HG03575 (cell line): ENCODE results near the gene NRGN.

Source experiments
- ATAC-seq: cut with Tn5 transposase; IDR thresholded peaks from one replicate; pipeline ENCODE4 v1.9.1; 2021; ENCODE audit not compliant: unreplicated experiment, insufficient number of reproducible peaks, low FRiP score; ENCODE audit errors: extremely low read depth

NRGN gene

DNA sequence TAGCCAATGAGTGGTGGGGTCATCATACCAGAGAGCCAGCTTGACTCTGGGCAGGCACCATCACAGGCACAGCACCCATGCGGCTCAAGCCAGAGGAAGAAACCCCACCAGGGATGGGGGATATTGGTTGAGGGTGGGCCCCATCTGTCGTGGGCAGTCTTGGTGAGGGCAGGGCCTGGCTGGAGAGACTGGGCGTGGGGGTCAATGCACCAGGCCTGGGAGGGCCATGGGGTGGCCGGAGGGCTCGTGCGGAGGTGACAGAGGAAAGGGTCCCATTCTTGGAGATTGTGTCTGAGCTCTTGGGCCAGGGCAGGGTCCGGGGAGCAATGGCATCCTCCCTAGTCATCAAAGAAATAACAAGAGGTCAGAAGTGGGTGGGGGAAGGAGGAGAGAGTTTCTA, 13.9 kb downstream of the NRGN start:
- ATAC-seq: no peak

DNA sequence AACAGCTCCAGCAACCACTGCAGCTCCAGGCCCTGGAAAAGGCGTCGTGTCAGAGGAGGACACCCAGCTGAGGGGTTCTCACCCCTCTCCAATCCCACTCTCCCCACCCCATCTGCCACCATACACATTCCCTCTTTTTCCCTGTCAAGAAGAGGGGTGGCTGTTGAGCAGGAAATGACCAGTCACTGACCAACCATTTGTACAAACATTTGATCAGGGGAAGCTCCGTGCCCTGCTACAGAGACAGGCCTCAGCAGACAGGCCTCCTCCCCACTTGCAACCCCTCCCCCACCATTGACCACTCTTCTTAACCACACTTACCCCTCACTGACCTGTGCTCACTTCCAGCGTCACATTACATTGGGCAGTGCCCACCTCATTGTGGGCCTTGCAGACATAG, 14.6 kb downstream of the NRGN start:
- no peak for ATAC-seq

DNA sequence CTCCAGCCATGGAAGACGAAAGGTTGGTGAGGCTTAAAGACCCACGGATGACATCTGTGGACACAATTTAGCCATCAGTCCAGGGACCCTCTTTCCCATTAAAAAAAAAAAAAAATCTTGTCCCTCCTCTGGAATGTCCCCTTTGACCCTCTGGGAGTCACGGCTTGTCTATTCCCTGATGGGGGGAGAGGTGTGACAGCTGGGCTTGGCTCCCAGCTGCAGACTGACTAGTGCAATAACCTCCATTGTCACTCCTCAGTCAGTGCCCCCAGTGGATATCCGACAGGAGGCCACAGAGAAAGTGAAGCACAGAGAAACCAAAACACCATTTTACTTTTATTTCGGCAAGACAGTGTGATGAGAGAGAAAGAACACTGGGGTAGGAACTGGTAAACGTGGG, 15.0 kb downstream of the NRGN start:
- no peak for ATAC-seq

DNA sequence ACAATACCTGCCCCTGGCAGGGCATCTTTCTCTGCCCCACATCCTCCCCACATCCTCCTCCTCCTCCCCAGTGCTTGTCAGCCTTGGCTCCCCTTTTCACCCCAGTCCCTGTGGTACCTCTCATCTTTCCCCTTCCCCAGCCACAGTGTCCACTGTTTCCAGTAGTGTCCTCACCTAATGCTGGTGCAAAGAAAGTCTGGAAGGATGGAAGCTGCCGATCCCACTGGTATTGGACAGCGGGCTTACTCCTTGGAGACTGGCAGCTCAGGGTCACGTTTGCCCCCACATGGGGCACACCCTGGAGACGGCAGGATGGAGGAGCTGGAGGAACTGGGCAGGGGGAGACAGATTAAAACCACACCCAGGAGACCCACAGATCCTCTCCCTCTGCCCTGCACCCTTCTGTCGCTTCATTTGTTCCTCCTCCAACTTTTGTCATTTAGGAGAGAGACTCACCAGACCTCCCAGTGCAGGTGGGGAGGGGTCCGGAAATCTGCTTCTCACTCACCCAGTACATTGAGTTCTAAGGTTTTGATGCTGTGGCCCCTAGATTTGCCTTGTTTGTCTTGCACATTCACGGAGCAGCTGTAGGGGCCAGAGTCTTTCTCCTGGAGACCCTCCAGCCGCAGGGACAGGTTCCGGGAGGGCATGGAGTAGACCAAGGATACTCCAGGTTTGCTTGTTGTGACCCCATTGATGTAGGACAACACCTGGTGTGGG, 16.5 kb downstream of the NRGN start:
- no peak for ATAC-seq

DNA sequence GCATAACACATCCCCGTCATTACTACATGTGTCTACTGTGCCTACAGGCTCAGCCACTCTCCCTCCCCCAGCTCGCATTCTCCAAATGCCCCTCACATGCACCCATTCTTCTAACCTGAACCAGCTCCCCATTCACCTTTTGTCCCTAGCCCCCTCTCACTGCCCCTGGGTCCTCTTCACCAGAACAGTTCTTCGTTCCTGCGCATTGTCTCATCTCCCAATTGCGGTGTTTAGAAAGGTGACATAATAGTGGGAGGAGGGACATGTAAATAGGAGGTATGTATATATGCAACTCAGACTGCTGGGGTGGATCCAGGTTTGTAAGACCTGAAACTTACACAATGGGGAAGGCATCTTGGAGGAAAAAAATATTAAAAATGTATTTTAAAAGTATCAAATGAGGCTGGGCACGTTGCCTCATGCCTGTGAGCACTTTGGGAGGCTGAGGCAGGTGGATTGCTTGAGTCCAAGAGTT, 17.0 kb downstream of the NRGN start:
- ATAC-seq: no peak

DNA sequence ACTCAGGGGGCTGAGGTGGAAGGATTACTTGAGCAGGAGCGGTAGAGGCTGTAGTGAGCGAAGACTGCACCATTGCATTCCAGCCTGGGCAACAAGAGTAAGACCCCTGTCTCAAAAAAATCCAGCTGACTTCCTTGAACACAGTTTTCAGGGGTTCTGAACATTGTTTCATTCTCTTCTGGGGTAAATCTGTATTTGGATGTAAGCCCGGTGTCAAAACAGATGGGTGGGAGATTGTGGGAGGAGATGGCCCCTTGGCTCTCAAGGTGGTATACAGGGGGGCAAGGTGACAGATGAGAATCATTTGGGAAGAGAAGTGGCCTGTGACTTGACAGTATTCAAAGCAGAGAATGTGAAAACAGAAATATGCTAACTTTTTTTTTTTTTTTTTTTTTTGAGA, 17.6 kb downstream of the NRGN start:
- ATAC-seq: no peak

DNA sequence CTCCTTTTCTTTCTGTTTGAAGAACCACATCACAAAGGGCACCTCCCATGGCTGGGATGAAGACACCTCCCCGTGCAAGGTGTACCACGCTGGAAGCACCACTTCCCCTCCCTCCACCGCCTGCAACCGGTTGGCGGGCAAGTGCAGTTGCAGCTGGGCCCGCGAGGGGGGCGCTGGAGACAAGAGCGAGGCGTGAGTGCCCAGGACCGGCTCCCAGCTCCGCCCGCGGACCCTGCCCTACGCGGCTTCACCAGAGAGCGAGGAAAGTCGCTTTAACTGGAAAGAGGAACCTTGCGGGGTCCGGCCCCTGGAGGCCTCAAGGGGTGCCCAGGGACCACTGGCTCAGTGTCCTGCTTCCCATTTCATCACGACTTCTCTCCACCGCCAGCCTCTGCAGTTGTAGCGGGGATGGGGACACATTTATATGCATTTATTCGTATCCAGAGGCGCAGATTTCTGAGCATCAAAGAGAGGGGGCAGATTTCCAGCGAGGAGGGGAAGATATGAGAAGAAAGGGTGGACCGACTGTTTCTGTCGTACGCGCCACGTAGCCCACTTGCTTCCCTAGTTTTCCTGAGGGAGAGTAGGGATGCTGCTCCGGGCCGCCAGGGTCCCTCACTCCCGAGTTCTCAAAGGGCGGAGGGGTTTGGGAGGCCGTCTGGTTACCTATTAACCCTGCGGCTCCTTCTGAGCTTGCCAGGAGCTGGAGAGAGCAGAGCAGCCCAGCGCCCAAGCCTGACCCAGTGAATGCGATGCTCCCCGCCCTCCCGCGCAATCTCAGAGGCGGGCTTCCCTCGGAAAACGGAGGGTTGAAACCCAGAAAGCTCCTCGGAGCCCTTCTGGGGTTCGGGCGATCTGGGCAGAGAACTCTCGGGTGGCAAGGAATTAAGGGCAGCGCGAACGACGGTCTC, 18.9 kb downstream of the NRGN start:
- ATAC-seq: no peak

DNA sequence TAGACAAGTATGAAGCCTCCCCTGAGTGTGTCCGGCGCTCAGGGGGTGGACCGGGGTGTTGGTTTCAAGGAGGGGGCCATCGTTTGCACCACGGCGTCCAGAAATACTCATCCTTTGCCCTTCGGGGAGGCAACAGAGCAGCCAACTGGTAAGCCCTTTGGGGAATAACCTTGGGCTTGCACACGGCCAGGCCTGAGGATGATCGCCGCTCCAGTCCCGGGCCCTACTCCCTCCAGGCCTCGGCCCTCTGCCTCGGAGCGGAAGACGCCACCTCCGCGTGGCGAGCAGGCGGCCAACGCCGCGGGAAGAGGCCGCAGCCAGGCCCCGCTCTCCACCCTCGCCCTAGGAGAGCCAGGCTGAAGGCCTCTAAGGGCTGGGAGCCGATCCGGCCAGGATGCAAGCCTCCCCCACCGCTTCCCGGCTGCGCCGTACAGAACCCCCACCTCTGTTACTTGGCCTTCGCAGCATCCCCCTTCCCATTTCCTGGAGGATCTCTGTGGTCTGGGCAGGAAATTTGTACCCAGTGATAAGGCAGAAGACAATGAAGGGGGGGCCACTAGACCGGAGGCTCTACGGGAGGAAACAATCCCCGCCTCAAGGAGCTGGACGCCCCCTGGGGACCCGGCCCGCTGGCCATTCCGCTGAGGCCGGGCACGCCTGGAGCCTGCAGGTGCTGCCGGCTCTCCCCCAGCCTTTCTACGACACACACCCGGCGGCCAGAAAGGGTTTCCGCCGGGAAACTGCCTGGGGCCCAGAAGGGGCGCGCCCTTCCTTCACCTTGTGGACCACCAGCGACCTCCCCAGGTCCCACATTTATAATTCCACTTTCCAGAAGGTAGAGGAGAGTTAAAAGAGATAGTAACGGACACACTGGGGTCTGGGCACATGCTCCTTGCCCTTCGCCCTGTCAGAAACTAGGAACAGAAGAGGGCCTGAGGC, 19.8 kb downstream of the NRGN start:
- no peak for ATAC-seq

DNA sequence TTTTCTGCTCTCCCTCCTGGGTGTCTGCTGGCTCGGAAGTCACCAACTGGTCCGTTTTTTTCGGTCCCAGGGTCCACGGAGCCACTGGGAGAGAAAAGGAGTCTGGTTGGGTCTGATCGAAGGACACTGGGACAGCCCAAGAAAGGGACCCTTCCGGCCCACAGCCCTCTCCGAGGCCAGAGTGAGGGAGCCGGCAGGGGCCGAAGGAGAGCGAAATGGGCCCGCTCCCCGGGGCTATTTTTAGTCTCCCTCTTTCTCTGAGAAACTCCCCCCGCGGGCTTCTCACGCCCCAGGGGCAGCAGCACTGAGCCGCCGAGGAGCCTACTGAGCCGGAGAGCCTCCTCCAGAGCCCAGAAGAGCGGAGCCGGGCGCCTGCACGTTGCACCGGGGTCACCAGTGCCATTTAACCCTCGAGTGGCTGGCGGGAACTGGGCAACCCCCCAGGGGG, 20.5 kb downstream of the NRGN start:
- ATAC-seq: no peak

DNA sequence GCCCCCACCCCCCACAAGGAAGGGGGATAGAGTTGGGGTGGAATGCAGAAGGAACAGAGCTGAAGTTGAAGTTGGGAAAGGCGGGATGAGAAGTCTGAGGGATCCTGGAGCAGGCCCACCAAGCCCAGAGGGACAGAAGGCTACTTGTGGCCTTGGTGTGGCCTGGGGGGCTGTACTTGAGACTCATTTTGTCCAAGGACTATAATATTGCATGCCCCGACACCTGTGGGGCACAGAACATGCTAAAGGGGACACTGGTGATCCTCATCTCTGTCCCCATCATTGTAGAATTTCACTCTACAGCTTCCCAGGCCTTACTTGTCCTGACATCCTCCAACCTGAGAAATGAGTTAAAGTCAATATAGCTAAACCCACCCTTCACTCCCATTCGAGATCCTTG, 21.1 kb downstream of the NRGN start:
- no peak for ATAC-seq

DNA sequence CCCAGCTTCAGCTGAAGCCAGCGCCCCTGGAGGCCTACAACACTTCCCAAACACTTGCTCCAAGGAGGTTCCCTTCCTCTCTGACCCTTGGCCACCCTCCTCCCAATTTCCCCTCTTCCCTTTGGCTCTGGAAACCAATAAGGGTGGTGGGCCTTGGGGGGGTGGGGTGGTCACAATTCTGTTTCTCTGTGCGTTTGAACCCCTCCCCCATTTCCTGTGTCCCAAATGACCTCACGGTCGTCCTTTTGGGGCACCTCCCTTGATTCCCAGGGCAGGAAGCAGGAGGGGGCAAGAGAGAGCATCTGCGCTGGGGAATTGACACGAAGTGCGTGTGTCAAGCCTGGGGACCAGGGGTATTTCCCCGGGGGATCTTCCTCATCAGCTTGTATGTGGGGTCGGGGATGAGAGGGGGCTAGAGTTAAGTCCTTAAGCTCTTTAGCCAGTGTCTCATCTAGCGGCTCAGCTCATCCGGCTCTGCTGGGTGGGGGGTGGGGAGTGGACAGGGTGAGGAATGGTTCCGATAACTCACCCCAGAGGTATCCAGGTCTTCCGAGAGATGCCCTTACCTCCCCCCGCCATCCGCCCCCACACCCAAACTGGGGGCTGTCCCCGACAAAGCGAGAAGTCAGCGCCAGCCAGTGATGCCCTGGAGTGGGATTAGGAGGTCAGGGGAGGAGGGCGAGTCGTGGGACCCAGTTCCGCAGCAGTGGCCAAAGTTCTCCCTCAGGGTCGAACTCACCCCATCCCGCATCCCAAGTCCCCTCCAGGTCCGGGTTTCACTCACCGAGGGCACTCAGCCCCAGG, 21.8 kb downstream of the NRGN start:
- no peak for ATAC-seq

DNA sequence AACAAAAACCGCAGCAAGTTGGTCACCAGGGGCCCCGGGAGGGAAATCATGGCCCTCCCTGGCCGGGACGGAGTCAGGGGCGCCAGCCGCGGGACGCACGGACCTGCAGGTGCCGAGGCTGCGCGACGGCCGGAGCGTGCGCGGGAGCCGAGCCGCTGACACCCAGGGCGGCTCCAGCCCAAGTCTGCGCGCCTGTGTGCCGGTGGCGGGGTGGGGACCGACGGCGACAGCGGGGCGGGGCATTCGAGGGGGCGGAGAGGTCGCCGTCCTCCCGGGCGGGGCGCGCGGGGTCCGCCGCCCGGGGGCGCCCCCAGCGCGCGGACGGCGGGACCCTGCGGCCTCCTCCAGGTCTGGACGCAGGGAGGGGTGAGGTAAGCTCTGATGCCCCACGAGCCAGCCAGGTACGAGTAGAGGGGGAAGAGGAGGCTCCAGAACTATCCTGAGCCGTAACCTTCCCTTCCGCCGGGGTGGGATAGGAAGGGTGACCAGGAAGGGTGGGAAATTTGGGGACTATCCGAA, 22.4 kb downstream of the NRGN start, which contains the start of gene ESAM:
TSS of gene ESAM (minus strand) at position 186 of the 519 bp plus-strand sequence. CDS start at position 50, 136 bp downstream.
- no peak for ATAC-seq

DNA sequence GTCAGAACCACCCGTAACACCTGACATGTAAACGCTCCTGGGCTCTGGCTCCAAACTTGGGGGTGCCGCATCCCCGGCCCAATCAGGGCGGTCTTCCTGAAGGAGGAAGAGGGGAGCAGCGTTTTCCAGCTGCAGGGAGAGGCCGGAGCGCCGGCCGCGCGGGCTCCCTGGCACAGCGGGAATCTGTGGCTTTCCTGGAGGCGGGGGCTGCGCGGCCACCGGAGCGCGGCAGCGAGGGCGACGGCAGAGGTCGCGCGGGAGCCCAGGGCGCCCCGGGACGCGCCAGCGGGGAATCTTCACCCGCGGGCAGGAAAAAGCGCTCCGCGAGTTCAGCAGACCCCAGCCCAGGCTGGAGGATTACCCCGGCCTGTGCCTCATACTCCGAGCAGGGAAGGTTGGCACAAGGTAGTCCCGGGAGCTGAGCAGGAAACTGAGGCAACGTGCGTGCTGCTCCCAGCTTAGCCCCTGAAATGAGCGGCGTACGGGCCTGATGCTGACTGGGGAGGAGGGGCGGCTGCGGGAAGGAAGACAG, 22.9 kb downstream of the NRGN start:
- no peak for ATAC-seq

DNA sequence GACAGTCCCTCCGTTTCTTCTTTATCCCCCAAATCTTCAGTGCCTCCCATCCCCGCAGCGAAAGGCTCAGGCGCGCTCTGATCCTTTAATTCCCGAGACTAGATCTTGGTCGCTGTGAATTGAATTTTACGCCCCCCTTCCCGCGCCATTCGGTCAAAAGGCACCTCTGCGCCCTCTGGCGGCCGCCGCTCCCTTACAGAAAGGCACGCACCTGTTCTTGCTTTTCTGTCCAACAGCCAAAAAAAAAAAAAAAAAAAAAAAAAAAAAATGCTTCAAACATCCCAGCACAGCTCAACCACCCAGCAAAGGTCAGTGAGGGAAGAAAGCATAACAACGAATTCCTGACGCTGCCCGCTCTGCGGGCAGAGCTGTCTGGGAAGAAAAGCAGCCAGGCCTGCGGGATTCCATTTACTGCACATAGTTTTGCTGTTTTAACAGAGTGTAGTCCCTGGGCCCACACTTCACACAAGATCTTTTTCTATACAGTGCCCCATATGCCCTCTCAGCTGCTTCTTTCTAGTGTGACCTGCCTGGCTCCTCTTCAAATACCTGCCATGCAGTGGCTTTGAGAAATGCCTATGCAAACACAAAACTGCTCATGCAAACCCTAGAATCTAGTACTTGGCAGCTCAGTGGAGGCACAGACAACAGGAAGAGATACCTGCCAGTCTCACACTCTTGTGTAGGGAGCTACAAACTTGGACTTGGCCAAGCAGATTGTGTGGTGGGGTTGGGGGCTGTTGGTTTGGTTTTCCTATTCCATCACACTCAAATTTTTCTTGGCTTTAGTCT, 23.6 kb downstream of the NRGN start:
- no peak for ATAC-seq

DNA sequence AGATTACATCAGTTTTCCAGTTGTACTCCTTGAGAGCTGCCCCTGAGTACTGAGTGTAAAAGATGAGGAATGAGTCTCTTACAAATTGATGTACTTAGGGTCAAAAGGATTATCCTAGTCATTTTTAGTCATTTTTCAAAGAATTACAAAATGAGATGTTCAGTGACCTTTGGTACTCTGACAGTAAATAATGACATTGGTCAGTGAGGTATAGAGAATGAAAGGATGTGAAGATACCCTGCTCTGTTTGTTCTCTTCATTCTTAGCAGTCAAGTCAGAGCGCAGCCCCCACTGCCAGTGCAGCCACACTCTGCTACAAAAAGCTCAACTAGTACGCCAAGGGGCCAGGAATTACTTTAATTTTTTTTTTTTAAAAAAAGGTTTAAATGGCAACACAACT, 26.4 kb downstream of the NRGN start:
- ATAC-seq: no peak

DNA sequence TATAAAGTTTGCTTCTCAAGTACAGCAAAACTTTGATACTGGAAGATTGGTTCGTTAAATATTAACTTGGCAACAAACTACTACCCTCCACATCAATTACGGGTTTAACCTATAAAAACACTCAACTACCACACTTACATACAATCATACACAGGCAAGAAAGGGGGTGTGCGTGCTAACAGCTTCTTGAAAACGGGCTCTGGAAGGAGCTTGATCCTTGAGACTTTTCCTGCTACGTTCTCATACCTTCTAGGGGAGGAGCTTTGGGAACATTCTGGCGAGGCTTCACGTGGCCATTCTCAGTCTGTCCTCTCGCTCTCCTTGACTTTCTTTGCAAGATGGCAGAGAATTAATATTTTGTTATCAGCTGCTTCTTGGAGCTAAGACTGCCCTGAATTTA, 29.2 kb downstream of the NRGN start:
- ATAC-seq: no peak
